H1 (cell line): Measurements from ENCODE around the gene CACNA1G. TPM values are rescaled to one million over a fixed set of nuclear protein-coding genes. Genes with fewer than 3 reads are reported as not detected.

Experiments
- FOSL1 ChIP-seq: IDR thresholded peaks from 2 replicates; pipeline ENCODE4 v1.6.1; 2011; ENCODE audit warnings: mild to moderate bottlenecking, low read depth, low read length, moderate library complexity; ENCODE audit not compliant: insufficient read depth
- RFX5 ChIP-seq: IDR thresholded peaks from 2 replicates; pipeline ENCODE4 v1.6.1; 2011; ENCODE audit warnings: low read depth, low read length, improper control_type of control experiment, borderline replicate concordance
- SP2 ChIP-seq: IDR thresholded peaks from 2 replicates; pipeline ENCODE4 v1.6.1; 2012; ENCODE audit warnings: mild to moderate bottlenecking, low read length, inconsistent platforms
- SUZ12 ChIP-seq: fragments of 200-600 bp; sonication (generic); IDR thresholded peaks from 2 replicates; pipeline ENCODE4 v1.6.1; 2012; ENCODE audit warnings: mild to moderate bottlenecking, inconsistent platforms, low read length, moderate library complexity, mixed read lengths
- TAF1 ChIP-seq: IDR thresholded peaks from 2 replicates; pipeline ENCODE4 v1.6.1; 2011; ENCODE audit warnings: mild to moderate bottlenecking, low read depth, low read length
- TCF12 ChIP-seq: IDR thresholded peaks from 2 replicates; pipeline ENCODE4 v1.6.1; 2011; ENCODE audit warnings: low read depth, mild to moderate bottlenecking, low read length
- polyA plus RNA-seq, 7 experiments: library from polyadenylated mRNA; depleted of rRNA in 3 of 7; stranded (reverse) in 5 of 7; unstranded in 2 of 7; fragments of >200 nt in 5 of 7; fragments of 200-250 nt in 2 of 7; gene quantifications; 1 replicate in 5 of 7; 2 replicates in 1 of 7; 4 replicates in 1 of 7; pipeline versions ENCODE4 v1.2.1 to v1.2.3, GENCODE V29; 2011 to 2013; ENCODE audit warnings: missing spikeins in 2 of 7, mixed read lengths in 2 of 7
- total RNA-seq: library from RNA; stranded (reverse); fragmentation: NEBNext Ultra II Directional; extraction: Animal tissue kit (Norgen Biotek cat#: 25700); gene quantifications from 2 replicates; pipeline ENCODE4 v1.2.1, GENCODE V29; 2021
- TF ChIP-seq, protein P1 (sequence below): IDR thresholded peaks from 2 replicates; pipeline ENCODE4 v1.6.1; 2011; ENCODE audit warnings: low read length, improper control_type of control experiment
- TF ChIP-seq, protein P2 (sequence below): fragments of 300-600 bp; sonication (generic); IDR thresholded peaks from 2 replicates; pipeline ENCODE4 v1.7.1; 2012; ENCODE audit warnings: low read length, moderate library complexity, mild to moderate bottlenecking, inconsistent platforms; ENCODE audit not compliant: insufficient replicate concordance

Gene CACNA1G
- total and polyA plus RNA-seq, 2 of the 8 experiments (the other 6 are each of a cell fraction or from before 2014, with no cell fraction given) = 2.9 to 4.9 TPM

DNA sequence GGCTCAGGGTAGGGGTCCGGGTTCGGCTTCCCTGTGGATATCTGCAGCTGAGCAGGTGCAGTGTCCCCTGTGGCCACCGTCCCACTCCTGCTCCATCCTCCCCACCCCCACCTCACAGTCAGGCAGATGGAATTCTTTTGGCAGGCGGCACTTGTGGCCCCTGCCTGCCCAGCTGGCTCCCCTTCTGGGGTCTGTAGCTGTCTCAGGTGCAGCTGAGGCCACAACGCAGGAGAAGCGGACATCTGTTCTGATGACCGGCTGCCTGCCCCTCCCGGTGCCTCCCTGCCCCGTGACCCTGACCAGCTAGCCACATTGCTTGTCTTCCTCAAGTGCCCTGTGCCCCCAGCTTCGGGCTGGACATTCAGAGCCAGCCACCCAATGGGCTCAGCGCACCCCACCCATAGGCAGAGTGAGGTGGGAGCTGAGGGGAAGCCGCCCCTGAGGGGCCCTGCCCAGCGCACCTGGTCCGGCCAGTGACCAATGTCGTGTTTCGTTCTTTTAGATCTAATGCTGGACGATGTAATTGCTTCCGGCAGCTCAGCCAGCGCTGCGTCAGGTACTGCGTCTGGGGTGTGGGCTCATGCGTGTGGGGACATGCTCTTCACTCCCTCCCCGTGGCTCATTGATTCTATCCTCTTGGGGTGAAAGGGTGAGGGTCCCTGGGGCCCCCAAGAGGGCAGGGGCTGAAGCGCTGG is 49.0 kb downstream of the CACNA1G start (continued):
- TF ChIP-seq SP2 (no peak), TCF12 (no peak), SUZ12 (no peak), TAF1 (no peak), FOSL1 (no peak), RFX5 (no peak)
- TF ChIP-seq, protein P1, sequence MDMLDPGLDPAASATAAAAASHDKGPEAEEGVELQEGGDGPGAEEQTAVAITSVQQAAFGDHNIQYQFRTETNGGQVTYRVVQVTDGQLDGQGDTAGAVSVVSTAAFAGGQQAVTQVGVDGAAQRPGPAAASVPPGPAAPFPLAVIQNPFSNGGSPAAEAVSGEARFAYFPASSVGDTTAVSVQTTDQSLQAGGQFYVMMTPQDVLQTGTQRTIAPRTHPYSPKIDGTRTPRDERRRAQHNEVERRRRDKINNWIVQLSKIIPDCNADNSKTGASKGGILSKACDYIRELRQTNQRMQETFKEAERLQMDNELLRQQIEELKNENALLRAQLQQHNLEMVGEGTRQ = no peak
- TF ChIP-seq, protein P2, sequence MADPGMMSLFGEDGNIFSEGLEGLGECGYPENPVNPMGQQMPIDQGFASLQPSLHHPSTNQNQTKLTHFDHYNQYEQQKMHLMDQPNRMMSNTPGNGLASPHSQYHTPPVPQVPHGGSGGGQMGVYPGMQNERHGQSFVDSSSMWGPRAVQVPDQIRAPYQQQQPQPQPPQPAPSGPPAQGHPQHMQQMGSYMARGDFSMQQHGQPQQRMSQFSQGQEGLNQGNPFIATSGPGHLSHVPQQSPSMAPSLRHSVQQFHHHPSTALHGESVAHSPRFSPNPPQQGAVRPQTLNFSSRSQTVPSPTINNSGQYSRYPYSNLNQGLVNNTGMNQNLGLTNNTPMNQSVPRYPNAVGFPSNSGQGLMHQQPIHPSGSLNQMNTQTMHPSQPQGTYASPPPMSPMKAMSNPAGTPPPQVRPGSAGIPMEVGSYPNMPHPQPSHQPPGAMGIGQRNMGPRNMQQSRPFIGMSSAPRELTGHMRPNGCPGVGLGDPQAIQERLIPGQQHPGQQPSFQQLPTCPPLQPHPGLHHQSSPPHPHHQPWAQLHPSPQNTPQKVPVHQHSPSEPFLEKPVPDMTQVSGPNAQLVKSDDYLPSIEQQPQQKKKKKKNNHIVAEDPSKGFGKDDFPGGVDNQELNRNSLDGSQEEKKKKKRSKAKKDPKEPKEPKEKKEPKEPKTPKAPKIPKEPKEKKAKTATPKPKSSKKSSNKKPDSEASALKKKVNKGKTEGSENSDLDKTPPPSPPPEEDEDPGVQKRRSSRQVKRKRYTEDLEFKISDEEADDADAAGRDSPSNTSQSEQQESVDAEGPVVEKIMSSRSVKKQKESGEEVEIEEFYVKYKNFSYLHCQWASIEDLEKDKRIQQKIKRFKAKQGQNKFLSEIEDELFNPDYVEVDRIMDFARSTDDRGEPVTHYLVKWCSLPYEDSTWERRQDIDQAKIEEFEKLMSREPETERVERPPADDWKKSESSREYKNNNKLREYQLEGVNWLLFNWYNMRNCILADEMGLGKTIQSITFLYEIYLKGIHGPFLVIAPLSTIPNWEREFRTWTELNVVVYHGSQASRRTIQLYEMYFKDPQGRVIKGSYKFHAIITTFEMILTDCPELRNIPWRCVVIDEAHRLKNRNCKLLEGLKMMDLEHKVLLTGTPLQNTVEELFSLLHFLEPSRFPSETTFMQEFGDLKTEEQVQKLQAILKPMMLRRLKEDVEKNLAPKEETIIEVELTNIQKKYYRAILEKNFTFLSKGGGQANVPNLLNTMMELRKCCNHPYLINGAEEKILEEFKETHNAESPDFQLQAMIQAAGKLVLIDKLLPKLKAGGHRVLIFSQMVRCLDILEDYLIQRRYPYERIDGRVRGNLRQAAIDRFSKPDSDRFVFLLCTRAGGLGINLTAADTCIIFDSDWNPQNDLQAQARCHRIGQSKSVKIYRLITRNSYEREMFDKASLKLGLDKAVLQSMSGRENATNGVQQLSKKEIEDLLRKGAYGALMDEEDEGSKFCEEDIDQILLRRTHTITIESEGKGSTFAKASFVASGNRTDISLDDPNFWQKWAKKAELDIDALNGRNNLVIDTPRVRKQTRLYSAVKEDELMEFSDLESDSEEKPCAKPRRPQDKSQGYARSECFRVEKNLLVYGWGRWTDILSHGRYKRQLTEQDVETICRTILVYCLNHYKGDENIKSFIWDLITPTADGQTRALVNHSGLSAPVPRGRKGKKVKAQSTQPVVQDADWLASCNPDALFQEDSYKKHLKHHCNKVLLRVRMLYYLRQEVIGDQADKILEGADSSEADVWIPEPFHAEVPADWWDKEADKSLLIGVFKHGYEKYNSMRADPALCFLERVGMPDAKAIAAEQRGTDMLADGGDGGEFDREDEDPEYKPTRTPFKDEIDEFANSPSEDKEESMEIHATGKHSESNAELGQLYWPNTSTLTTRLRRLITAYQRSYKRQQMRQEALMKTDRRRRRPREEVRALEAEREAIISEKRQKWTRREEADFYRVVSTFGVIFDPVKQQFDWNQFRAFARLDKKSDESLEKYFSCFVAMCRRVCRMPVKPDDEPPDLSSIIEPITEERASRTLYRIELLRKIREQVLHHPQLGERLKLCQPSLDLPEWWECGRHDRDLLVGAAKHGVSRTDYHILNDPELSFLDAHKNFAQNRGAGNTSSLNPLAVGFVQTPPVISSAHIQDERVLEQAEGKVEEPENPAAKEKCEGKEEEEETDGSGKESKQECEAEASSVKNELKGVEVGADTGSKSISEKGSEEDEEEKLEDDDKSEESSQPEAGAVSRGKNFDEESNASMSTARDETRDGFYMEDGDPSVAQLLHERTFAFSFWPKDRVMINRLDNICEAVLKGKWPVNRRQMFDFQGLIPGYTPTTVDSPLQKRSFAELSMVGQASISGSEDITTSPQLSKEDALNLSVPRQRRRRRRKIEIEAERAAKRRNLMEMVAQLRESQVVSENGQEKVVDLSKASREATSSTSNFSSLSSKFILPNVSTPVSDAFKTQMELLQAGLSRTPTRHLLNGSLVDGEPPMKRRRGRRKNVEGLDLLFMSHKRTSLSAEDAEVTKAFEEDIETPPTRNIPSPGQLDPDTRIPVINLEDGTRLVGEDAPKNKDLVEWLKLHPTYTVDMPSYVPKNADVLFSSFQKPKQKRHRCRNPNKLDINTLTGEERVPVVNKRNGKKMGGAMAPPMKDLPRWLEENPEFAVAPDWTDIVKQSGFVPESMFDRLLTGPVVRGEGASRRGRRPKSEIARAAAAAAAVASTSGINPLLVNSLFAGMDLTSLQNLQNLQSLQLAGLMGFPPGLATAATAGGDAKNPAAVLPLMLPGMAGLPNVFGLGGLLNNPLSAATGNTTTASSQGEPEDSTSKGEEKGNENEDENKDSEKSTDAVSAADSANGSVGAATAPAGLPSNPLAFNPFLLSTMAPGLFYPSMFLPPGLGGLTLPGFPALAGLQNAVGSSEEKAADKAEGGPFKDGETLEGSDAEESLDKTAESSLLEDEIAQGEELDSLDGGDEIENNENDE = no peak
